Tongue (tissue), 1 donor: Measurements from ENCODE around the gene WSCD2. TPM values are rescaled to one million over a fixed set of nuclear protein-coding genes. Genes with fewer than 3 reads are reported as not detected.

ENCODE experiments used
- total RNA-seq: library from RNA; depleted of rRNA; stranded (reverse); fragments of >200 nt; gene quantifications from one replicate; pipeline ENCODE4 v1.2.3, GENCODE V29; 2014

The WSCD2 gene
- total RNA-seq, 1 donor from 2014 or later = 5.5 TPM

Other genes with a start within 250 kb of the WSCD2 start
- gene CMKLR1, start 210.0 kb downstream of the WSCD2 start, total RNA-seq = 6.1 TPM